ENCODE measurements around the gene SCN4A. TPM values are rescaled to one million over a fixed set of nuclear protein-coding genes. Genes with fewer than 3 reads are reported as not detected.

Gene SCN4A
- total and polyA plus RNA-seq, 2 donors: 0.19 to 0.46 TPM

GRCh38 chr17:63934183-63935112 lies 38.3 kb downstream of the SCN4A start:
- Histone ChIP-seq H3K9me3 (ENCODE audit: control insufficient read depth in 2 of 2, insufficient read depth in 1 of 2, low read length in 1 of 2) (peaks cover 0 to 3% of the 10 kb centered on the region in 2 donors), H3K27ac (ENCODE audit: low read depth in 1 of 2, low read length in 1 of 2) (no peak overlapping the region), H3K27me3 (ENCODE audit: control insufficient read depth in 2 of 2, insufficient read depth in 1 of 2, low read length in 1 of 2) (no peaks in the 10 kb centered on the region), H3K4me3 (ENCODE audit: low read length in 2 of 2) (no peak overlapping the region), H3K4me1 (ENCODE audit: control insufficient read depth in 2 of 2, insufficient read depth in 2 of 2, low read length in 2 of 2) (peaks cover 13 to 21% of the 10 kb centered on the region in 2 donors), H3K36me3 (ENCODE audit: control insufficient read depth in 2 of 2, insufficient read depth in 2 of 2, low read length in 1 of 2) (no peaks in the 10 kb centered on the region)
- 92% methylated on average over 21 of the region's 21 CpGs for WGBS
- DNase-seq (ENCODE audit: low read depth in 6 of 9, low spot score in 9 of 9): no peak

GRCh38 chr17:63933598-63933997 lies 39.1 kb downstream of the SCN4A start:
- Histone ChIP-seq H3K27ac (ENCODE audit: low read depth in 1 of 2, low read length in 1 of 2) (no peak overlapping the region), H3K27me3 (ENCODE audit: control insufficient read depth in 2 of 2, insufficient read depth in 1 of 2, low read length in 1 of 2) (no peaks in the 10 kb centered on the region), H3K36me3 (ENCODE audit: control insufficient read depth in 2 of 2, insufficient read depth in 2 of 2, low read length in 1 of 2) (no peaks in the 10 kb centered on the region), H3K4me1 (ENCODE audit: control insufficient read depth in 2 of 2, insufficient read depth in 2 of 2, low read length in 2 of 2) (peaks cover 13 to 21% of the 10 kb centered on the region in 2 donors), H3K9me3 (ENCODE audit: control insufficient read depth in 2 of 2, insufficient read depth in 1 of 2, low read length in 1 of 2) (peaks cover 0 to 3% of the 10 kb centered on the region in 2 donors), H3K4me3 (ENCODE audit: low read length in 2 of 2) (no peak overlapping the region)
- 98% methylated on average over 8 of the region's 8 CpGs for WGBS
- DNase-seq (ENCODE audit: low read depth in 6 of 9, low spot score in 9 of 9): no peak

- peaks cover 13 to 24% of the 10 kb centered on the region in 2 donors for H3K4me1 ChIP-seq (ENCODE audit: control insufficient read depth in 2 of 2, insufficient read depth in 2 of 2, low read length in 2 of 2)
- no peak overlapping the region for H3K4me3 ChIP-seq (ENCODE audit: low read length in 2 of 2)
- no peak for DNase-seq (ENCODE audit: low read depth in 6 of 9, low spot score in 9 of 9)
- WGBS: 94% methylated on average over 4 of the region's 4 CpGs
- H3K36me3 ChIP-seq (ENCODE audit: control insufficient read depth in 2 of 2, insufficient read depth in 2 of 2, low read length in 1 of 2): no peaks in the 10 kb centered on the region
- H3K9me3 ChIP-seq (ENCODE audit: control insufficient read depth in 2 of 2, insufficient read depth in 1 of 2, low read length in 1 of 2): peaks cover 0 to 3% of the 10 kb centered on the region in 2 donors
- no peaks in the 10 kb centered on the region for H3K27me3 ChIP-seq (ENCODE audit: control insufficient read depth in 2 of 2, insufficient read depth in 1 of 2, low read length in 1 of 2)
- H3K27ac ChIP-seq (ENCODE audit: low read depth in 1 of 2, low read length in 1 of 2): no peak overlapping the region
Observed at GRCh38 chr17:63932721-63933120, 40.0 kb downstream of the SCN4A start.

GRCh38 chr17:63931981-63932561 lies 40.6 kb downstream of the SCN4A start, which contains the start of gene CD79B:
CD79B (minus strand) TSS chr17:63932331; CDS start chr17:63932261, 70 bp downstream.
- peak within 1 kb of the TSS; percentile 2 to 7 for H3K4me3 ChIP-seq (ENCODE audit: low read length in 2 of 2)
- H3K36me3 ChIP-seq (ENCODE audit: control insufficient read depth in 2 of 2, insufficient read depth in 2 of 2, low read length in 1 of 2): no peaks in the 10 kb centered on the region
- no peaks in the 10 kb centered on the region for H3K27me3 ChIP-seq (ENCODE audit: control insufficient read depth in 2 of 2, insufficient read depth in 1 of 2, low read length in 1 of 2)
- H3K4me1 ChIP-seq (ENCODE audit: control insufficient read depth in 2 of 2, insufficient read depth in 2 of 2, low read length in 2 of 2): peaks cover 13 to 25% of the 10 kb centered on the region in 2 donors
- H3K27ac ChIP-seq (ENCODE audit: low read depth in 1 of 2, low read length in 1 of 2): peak within 1 kb of the TSS; percentile 46 to 61
- WGBS: 7% methylated on average over 19 of the region's 19 CpGs
- DNase-seq (ENCODE audit: low read depth in 6 of 9, low spot score in 9 of 9): peak in 4 of 9 donors; percentile 26 to 70 (median 48)
- H3K9me3 ChIP-seq (ENCODE audit: control insufficient read depth in 2 of 2, insufficient read depth in 1 of 2, low read length in 1 of 2): peaks cover 0 to 3% of the 10 kb centered on the region in 2 donors

GRCh38 chr17:63930951-63931575 lies 41.7 kb downstream of the SCN4A start:
- peaks cover 13 to 25% of the 10 kb centered on the region in 2 donors for H3K4me1 ChIP-seq (ENCODE audit: control insufficient read depth in 2 of 2, insufficient read depth in 2 of 2, low read length in 2 of 2)
- no peaks in the 10 kb centered on the region for H3K27me3 ChIP-seq (ENCODE audit: control insufficient read depth in 2 of 2, insufficient read depth in 1 of 2, low read length in 1 of 2)
- 49% methylated on average over 16 of the region's 16 CpGs for WGBS
- peak overlapping the region in 1 of 2 donors; percentile 5 for H3K27ac ChIP-seq (ENCODE audit: low read depth in 1 of 2, low read length in 1 of 2)
- H3K4me3 ChIP-seq (ENCODE audit: low read length in 2 of 2): peak overlapping the region; percentile 2 to 7
- no peaks in the 10 kb centered on the region for H3K36me3 ChIP-seq (ENCODE audit: control insufficient read depth in 2 of 2, insufficient read depth in 2 of 2, low read length in 1 of 2)
- peaks cover 0 to 3% of the 10 kb centered on the region in 2 donors for H3K9me3 ChIP-seq (ENCODE audit: control insufficient read depth in 2 of 2, insufficient read depth in 1 of 2, low read length in 1 of 2)
- peak in 4 of 9 donors; percentile 27 to 64 (median 50) for DNase-seq (ENCODE audit: low read depth in 6 of 9, low spot score in 9 of 9)

GRCh38 chr17:63929860-63930766 lies 42.6 kb downstream of the SCN4A start:
- Histone ChIP-seq H3K4me1 (ENCODE audit: control insufficient read depth in 2 of 2, insufficient read depth in 2 of 2, low read length in 2 of 2) (peaks cover 13 to 28% of the 10 kb centered on the region in 2 donors), H3K27me3 (ENCODE audit: control insufficient read depth in 2 of 2, insufficient read depth in 1 of 2, low read length in 1 of 2) (no peaks in the 10 kb centered on the region), H3K27ac (ENCODE audit: low read depth in 1 of 2, low read length in 1 of 2) (peak overlapping the region in 1 of 2 donors; percentile 12), H3K9me3 (ENCODE audit: control insufficient read depth in 2 of 2, insufficient read depth in 1 of 2, low read length in 1 of 2) (peaks cover 0 to 3% of the 10 kb centered on the region in 2 donors), H3K4me3 (ENCODE audit: low read length in 2 of 2) (no peak overlapping the region), H3K36me3 (ENCODE audit: control insufficient read depth in 2 of 2, insufficient read depth in 2 of 2, low read length in 1 of 2) (no peaks in the 10 kb centered on the region)
- no peak for DNase-seq (ENCODE audit: low read depth in 6 of 9, low spot score in 9 of 9)
- 97% methylated on average over 24 of the region's 24 CpGs for WGBS

- 97% methylated on average over 10 of the region's 10 CpGs for WGBS
- Histone ChIP-seq H3K9me3 (ENCODE audit: control insufficient read depth in 2 of 2, insufficient read depth in 1 of 2, low read length in 1 of 2) (peaks cover 0 to 3% of the 10 kb centered on the region in 2 donors), H3K4me1 (ENCODE audit: control insufficient read depth in 2 of 2, insufficient read depth in 2 of 2, low read length in 2 of 2) (peaks cover 13 to 28% of the 10 kb centered on the region in 2 donors), H3K36me3 (ENCODE audit: control insufficient read depth in 2 of 2, insufficient read depth in 2 of 2, low read length in 1 of 2) (no peaks in the 10 kb centered on the region), H3K27ac (ENCODE audit: low read depth in 1 of 2, low read length in 1 of 2) (no peak overlapping the region), H3K27me3 (ENCODE audit: control insufficient read depth in 2 of 2, insufficient read depth in 1 of 2, low read length in 1 of 2) (no peaks in the 10 kb centered on the region), H3K4me3 (ENCODE audit: low read length in 2 of 2) (no peak overlapping the region)
- DNase-seq (ENCODE audit: low read depth in 6 of 9, low spot score in 9 of 9): no peak
Observed at GRCh38 chr17:63928966-63929695, 43.6 kb downstream of the SCN4A start.

- Histone ChIP-seq H3K4me3 (ENCODE audit: low read length in 2 of 2) (no peak overlapping the region), H3K27me3 (ENCODE audit: control insufficient read depth in 2 of 2, insufficient read depth in 1 of 2, low read length in 1 of 2) (no peaks in the 10 kb centered on the region), H3K4me1 (ENCODE audit: control insufficient read depth in 2 of 2, insufficient read depth in 2 of 2, low read length in 2 of 2) (peaks cover 13 to 28% of the 10 kb centered on the region in 2 donors), H3K27ac (ENCODE audit: low read depth in 1 of 2, low read length in 1 of 2) (no peak overlapping the region), H3K36me3 (ENCODE audit: control insufficient read depth in 2 of 2, insufficient read depth in 2 of 2, low read length in 1 of 2) (no peaks in the 10 kb centered on the region), H3K9me3 (ENCODE audit: control insufficient read depth in 2 of 2, insufficient read depth in 1 of 2, low read length in 1 of 2) (peaks cover 0 to 3% of the 10 kb centered on the region in 2 donors)
- DNase-seq (ENCODE audit: low read depth in 6 of 9, low spot score in 9 of 9): no peak
- 87% methylated on average over 10 of the region's 10 CpGs for WGBS
Observed at GRCh38 chr17:63928172-63928666, 44.5 kb downstream of the SCN4A start.

Data from thymus (tissue), 11 donors.